SKM-1 (cell line): ENCODE results near the gene ETV6.

Experiments
- DNase-seq: peaks from one replicate; lab custom pipeline; 2025; ENCODE audit not compliant: unreplicated experiment; lab: John Stamatoyannopoulos, UW

ETV6 gene

GRCh38 chr12:11756022-11756421 lies 106.5 kb downstream of the ETV6 start:
- no peak for DNase-seq

GRCh38 chr12:11756523-11756922 lies 107.0 kb downstream of the ETV6 start:
- no peak for DNase-seq

GRCh38 chr12:11757095-11757494 lies 107.6 kb downstream of the ETV6 start:
- DNase-seq = no peak

GRCh38 chr12:11757531-11757930 lies 108.1 kb downstream of the ETV6 start:
- DNase-seq = no peak

GRCh38 chr12:11758087-11758486 lies 108.6 kb downstream of the ETV6 start:
- DNase-seq = no peak

- DNase-seq = no peak
Measured at GRCh38 chr12:11758510-11759493, 109.3 kb downstream of the ETV6 start.

- no peak for DNase-seq
Measured at GRCh38 chr12:11759494-11759878, 110.0 kb downstream of the ETV6 start.

GRCh38 chr12:11759899-11760298 lies 110.4 kb downstream of the ETV6 start:
- DNase-seq = no peak

GRCh38 chr12:11761869-11762567 lies 112.5 kb downstream of the ETV6 start:
- DNase-seq = no peak

- no peak for DNase-seq
Measured at GRCh38 chr12:11762723-11763326, 113.4 kb downstream of the ETV6 start.

GRCh38 chr12:11763760-11764520 lies 114.5 kb downstream of the ETV6 start:
- DNase-seq = no peak

- no peak for DNase-seq
Measured at GRCh38 chr12:11764837-11765236, 115.4 kb downstream of the ETV6 start.

- no peak for DNase-seq
Measured at GRCh38 chr12:11765421-11765816, 115.9 kb downstream of the ETV6 start.

GRCh38 chr12:11765817-11766794 lies 116.6 kb downstream of the ETV6 start:
- DNase-seq = peak; percentile 41

- DNase-seq = no peak
Measured at GRCh38 chr12:11767029-11767724, 117.7 kb downstream of the ETV6 start.

- no peak for DNase-seq
Measured at GRCh38 chr12:11767798-11768197, 118.3 kb downstream of the ETV6 start.

GRCh38 chr12:11768233-11768965 lies 118.9 kb downstream of the ETV6 start:
- no peak for DNase-seq

GRCh38 chr12:11769723-11770514 lies 120.4 kb downstream of the ETV6 start:
- no peak for DNase-seq
